Cerebellar nuclear complex (tissue), 1 donor: ENCODE measurements around the gene ANKUB1.

Source experiments
- DNase-seq, 2 experiments: peaks; one replicate each; lab custom pipeline; 2025; lab: John Stamatoyannopoulos, UW

ANKUB1 gene

GRCh38 chr3:149763565-149764195 lies 28.7 kb downstream of the ANKUB1 start:
- DNase-seq = no peak

GRCh38 chr3:149753717-149754116 lies 38.6 kb downstream of the ANKUB1 start:
- no peak for DNase-seq

DNA sequence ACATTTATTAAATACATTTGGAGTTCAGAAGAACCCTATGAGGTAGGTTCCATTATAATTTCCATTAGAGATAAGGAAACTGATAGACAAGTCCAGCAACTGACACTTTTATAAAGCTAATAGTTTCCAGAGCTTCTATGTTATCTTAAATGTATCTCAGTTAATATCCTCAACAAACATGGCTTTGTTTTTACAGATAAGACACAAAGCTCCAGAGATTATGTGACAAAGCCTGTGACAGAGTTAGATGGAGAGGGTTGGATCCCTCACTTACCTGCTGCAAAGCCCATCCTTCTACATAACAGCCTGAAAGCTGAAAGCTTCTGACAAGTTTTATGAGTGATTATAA lies 39.6 kb downstream of the ANKUB1 start:
- no peak for DNase-seq

- DNase-seq = peak in 1 of 2 experiments; percentile 47
Observed at GRCh38 chr3:149752051-149752787, 40.1 kb downstream of the ANKUB1 start, which contains the start of gene COMMD2. Gene COMMD2, minus strand, starts transcription at chr3:149752489. Its CDS starts 45 bp downstream, at chr3:149752444.

DNA sequence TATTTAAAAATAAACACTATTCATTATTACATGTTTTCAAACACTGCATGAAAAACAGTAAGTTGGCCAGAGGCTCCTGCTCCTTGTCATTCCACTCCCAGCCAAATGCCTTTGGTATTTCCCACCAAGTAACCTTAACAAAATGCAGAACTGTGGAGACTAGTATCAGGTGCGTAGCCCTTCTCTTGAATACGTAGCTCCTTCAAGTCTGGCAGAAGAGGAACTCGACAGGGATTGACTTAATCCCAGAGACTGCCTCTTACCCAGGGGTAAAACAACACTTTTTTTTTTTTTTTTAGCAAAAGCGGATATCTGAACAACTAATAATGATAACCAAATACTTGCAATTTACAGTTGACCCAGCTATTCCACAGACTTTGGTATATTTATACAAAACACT lies 40.8 kb downstream of the ANKUB1 start:
- DNase-seq = no peak

DNA sequence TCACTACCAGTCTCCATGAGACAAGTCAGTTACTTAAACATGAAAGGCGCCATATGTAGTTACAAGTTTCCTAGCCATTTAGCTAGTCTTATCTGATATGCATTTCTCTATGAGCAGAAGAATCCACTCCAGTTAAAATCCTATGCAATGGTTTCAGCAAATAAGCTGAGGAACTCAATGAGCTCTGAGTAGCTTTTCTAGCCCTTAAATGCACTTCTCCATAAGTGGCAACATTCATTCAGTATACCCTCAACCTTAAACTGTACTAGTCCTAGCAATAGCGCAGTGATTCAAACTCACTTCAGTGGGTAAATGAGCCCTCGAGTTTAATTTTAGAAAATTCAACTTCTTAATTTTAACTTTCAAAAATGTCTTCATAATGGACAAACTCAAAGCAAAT lies 47.7 kb downstream of the ANKUB1 start:
- no peak for DNase-seq

GRCh38 chr3:149744151-149744550 lies 48.2 kb downstream of the ANKUB1 start:
- DNase-seq = no peak

DNA sequence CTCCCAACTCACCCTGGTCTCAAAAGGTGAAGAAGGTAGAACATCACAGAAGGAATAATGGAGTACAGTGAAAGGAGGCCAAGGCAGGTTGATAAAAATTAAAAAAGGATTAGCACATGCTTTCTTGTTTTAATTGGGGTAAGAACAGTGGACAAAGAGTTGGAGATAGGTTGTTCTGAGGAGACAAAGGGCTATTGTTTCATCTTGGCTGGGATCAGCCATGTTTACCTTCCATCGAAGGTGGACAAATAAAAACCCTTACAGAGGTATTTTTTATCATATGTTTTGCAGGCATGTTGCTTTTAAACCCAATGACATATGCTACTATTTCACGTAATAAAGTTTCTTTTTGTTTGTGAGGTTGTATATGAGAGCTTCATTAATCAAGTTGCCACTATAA lies 53.0 kb downstream of the ANKUB1 start:
- no peak for DNase-seq

- DNase-seq = no peak
Observed at GRCh38 chr3:149738876-149739275, 53.5 kb downstream of the ANKUB1 start.

DNA sequence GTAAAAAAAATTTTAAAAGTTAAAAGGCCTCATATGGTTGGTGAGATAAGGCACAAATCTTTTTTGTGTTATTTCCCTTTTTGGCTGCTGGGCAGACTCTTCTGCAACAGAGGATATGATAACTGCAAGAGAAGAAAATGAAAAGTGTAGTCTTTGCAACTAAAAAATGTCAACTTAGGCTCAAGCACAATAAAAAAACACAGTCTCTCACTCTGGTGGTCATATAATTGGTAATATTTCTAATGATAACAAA lies 55.5 kb downstream of the ANKUB1 start:
- no peak for DNase-seq

DNA sequence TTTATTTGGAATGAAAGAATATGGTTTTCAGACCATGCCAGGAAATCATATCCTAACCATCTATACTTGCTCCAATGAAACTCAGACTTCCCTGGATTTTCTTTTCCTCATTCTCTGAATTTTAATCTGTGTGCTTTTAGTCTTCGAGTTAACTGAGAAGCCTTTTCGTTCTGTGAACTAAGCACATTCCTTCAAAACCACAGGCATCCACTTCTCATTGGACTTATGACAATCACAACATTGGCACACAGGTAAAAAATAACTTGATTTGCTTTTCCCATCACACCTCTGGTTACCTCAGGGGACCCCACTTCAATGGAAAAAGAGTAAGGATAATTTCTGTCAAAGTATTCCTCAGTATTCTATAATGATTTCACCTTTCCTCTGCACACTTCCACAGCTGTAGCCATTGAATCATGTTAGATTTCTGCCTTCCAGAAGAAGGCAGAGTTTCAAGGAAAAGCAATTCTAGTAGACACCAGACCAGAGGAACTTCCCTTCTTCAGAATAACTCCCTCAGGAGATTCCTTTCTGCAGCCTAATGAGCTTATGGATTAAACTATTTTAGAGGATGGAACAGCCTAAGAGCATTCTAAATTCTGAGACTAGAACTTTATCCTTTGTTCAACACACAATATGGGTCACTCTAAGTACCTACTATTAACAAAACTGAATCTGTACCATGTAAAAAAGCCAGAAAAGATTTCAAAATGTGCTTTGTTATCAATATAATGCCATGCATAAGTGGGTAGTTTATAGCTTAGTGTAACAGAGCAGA lies 56.0 kb downstream of the ANKUB1 start:
- DNase-seq = no peak

- no peak for DNase-seq
Observed at GRCh38 chr3:149732234-149732633, 60.1 kb downstream of the ANKUB1 start.

GRCh38 chr3:149727656-149728055 lies 64.7 kb downstream of the ANKUB1 start:
- no peak for DNase-seq

DNA sequence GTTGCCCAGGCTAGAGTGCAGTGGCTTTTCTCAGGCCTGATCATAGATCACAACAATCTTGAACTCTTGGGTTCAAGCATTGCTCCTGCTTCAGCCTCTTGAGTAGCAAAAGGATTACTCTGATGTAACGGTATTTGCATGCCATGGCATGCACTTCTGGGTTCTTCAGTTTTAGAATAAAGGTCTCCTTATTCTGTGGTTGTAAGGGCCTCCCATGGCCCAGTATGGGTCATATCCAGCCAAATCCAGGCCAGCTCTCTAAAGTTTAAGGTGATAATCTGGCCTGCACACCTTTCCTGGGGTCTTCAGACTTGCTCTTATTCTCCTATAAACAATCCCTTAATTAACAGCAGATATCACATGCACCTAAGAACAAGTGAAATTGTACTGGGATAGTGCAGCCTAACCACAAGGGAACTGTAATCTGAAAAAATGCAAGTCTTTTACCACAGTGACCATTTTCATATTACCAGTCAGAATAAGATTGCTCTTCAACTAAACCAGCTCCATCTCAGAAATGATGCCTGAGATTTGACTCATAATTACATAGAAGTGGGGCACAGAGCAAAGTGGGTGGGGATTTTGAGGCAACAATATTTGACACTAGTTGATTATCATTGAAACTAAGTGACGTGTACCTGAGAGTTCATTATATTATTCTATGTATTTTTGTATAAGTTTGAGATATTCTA lies 65.5 kb downstream of the ANKUB1 start:
- no peak for DNase-seq

DNA sequence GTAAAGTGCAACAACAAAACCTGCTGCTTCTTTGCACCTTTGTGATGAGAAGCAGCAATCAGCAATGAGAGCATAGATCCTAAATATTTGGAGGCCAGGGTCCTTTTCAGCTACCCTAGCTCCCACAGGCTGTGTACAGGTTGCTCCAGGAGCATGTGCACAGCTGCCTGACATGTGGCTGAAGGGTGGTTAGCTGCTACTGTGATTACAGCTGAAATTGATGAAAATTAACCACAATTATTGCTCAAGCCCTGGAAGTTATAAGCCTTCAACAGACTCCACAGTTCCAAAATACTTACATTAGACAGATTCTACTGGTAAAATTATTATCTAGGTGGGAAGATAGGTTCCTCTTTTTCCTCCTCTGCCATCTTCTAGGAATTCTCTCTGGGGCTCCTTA lies 68.6 kb downstream of the ANKUB1 start:
- DNase-seq = no peak

DNA sequence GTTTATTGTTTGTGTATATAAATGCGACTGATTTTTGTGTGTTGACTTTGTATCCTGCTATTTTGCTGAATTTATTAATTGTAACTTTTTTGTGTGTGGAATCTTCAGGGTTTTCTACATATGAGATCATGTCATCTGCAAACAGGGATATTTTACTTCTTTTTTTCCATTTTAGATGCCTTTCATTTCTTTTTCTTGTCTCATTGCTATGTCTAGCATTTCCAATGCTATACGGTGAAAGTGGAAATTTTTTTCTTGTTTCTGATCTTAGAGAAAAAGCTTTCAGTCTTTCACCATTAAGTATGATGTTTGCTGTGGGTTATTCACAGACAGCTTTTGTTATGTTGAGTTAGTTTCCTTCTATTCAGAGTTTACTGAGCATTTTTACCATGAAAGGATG lies 71.4 kb downstream of the ANKUB1 start:
- no peak for DNase-seq

DNA sequence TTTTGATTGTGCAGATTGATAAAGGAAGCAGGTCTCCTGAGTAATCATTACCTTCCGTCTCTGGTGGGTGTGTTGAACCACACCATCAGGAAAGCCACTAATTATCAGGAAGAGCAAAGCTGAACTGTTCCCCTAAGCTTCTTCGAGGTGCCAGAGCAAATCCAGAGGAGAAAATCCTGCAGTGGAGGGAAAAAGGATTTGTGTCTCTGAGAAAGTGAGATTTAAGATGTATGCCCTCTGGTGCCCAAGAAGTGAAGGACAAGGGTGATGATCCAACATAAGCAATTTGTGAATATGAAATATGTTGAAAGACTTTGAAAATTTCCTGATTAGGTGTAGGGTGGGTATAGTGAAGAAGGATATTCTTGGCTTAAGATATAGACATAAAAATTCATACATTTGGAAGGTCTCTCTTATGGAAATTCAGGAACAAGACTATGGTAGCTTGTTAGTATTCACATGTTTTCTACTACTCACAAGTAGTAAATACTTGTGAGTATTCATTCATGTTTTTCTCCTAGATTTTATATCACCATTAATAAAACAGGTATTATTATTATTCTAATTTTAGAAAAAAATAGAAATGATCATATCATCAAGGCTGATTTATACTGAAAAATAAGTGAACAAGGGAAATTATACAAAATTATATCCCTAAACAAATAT lies 74.8 kb downstream of the ANKUB1 start:
- DNase-seq = no peak

GRCh38 chr3:149716984-149717383 lies 75.4 kb downstream of the ANKUB1 start:
- no peak for DNase-seq

DNA sequence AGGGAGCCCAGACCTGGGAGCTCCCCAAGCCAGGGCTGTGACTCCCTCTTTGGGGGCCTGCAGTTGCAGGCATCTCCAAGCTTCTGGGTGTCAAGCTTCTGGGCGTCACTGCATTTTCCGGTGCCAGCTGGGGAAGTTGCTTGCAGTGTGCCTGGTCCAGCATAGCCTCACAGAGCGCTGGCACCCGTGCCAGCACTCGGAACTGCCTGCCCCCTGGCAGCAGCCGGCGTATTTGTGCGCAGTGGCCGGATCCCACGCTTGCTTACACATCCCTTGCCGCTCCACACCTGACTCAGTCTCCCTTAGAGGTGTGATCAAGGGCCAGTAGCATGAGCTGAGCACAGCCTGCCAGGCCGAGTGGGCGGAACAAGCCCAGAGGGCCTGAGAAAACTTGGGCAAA lies 77.1 kb downstream of the ANKUB1 start:
- no peak for DNase-seq

DNA sequence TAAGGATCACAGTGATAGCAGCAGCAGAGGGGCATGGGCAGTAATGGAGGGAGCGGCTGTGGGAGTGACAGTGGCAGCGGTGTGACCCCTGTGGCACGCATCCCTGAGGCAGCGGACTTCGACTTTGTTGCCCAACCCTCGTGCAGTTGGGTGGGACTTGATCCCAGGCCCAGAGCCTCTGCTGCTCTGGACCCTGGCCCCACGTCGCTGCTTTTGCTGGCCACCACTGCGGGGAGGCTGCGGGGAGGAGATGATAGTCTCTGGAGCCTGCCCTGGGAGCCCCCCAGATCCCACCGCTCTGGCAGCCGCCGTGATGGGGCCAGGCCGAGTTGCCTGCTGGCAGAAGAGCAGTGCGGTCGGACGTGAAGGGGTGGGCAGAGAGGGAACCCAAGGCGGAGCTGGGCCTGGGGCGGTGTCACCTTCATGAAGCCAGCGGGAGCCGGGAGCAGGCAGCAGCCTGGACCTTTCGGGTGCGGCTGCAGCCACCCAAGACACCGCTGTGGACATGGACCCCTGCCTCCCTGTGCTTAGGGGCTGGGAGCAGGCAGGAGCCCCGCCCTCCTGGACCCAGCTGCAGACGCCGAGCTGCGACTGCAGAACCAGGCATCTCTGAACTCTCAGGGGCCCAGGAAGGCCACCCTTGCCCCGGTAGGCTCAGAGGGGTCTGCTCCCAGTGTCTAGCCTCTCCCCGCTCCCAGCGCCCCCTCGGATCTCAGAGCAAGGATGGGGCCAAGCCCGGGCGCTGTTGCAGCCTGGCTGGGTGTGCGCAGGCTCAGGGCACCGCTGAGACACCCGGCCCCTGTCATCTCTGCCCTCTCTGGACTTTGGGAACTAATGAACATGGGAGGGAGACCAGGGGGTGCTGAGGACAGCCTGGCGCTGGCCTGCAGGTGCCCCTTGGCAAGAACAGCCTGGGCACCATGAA lies 78.4 kb downstream of the ANKUB1 start:
- DNase-seq = no peak
